HG03571 (cell line): ENCODE measurements around the gene DDAH2.

Experiments
- ATAC-seq: cut with Tn5 transposase; IDR thresholded peaks from one replicate; pipeline ENCODE4 v1.9.1; 2021; ENCODE audit not compliant: unreplicated experiment

Gene DDAH2

DNA sequence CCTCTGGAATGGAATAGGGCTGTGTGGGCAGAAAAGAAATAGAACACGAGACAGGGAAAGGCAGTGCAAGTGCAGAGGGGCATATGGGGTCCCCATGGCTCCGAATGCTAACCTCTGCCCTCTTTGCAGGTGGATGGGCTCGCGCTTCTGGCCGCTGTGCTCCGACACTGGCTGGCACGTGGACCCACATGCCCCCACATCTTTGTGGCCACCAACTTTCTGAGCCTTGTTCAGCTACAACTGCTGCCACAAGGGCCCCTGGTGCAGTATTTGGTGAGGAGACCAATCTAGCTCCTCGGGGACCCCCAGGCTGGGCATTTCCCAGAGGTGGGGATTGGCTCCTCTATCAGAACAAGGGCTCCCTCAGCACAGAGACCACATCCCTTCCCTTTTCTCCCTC lies 32.2 kb upstream of the DDAH2 start:
- no peak for ATAC-seq

DNA sequence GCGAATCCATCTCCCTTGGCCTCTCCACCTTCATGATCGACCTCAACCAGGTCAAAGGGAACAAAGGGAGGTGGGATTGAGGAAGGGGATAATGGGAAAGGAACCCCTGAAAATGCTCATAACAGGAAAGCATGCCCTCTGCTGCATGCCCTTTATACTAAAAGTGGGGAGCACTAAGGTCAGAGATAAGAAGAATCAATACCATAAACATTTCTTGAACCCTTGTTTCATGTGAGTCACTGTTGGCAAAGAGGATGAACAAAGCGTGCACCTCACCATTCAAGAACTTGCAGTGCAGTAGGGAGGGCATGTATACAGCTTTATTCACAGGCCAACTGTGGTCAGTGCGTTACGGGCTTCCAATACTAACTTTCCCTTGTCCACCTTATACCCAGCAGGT lies 31.7 kb upstream of the DDAH2 start:
- no peak for ATAC-seq

DNA sequence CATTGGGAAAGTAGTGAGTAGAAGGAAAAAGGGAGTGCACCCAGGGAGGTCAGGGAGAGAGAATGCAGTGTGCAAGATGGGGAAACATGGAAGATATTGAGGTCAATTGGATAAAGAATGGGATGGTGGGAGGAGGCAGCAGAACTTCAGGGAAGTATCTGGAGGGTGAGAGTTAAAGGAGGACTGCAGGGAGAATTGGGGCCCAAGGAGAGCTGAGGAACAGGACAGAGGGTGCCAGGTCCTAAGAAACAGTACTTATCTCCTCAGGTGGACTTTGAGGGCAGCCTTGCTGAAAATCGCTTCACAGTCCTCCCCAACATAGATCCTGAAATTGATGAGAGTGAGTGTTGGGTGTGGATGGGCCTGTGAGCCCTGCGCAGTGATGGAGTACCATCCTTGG lies 29.2 kb upstream of the DDAH2 start:
- ATAC-seq, result no peak

DNA sequence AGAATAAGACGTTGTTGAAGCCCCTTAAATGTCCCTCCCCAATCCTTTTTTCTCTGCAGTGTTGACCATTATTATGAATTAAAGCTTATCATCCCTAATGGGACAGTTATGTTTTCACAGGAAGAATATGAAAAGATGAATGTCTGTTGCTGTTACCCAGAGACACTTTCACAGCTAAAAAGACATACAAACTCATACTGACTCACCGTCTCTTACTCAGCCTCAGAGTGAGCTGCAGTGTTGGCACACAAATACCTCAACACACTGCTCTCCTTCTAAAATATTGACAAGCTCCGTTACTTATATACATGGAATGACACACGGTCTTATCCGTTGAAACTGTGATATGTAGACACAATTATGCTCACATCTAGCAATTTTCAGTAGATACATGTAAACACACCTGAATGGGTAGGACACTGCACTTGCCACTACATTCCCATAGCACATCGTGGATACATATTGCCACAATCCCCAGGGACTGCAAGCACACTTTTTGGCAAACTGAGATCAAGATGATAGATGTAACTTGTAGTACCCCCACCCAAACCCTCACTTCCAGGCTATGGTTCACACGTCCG lies 23.7 kb upstream of the DDAH2 start:
- no peak for ATAC-seq

DNA sequence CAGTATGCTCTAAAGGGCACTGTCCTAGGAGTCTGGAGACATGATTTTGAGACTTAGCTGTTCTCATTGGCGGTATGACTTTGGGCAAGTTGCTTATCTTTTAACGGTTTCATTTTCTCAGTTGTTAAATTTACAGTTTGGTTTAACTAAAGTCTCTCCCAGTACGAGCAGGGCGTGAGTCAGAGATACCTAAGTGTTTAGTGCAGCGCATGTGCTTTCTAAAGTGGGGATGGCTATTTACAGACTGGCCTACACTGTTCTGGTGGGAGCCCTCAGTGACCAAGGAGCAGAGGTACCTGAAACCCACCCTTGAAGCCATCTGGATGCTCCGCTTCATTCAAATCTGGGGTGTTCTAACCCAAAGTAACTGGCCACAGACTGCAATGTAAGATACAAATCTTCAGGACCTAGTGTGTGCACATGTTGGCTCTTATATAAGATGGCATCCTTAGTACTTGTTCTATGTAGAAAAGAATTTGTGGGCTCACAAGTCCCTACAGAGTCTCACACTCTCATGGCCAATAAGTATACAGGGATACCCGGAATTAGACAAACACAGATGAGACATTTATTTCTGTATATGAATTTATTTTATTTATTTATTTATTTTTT lies 21.4 kb upstream of the DDAH2 start:
- ATAC-seq, result no peak

DNA sequence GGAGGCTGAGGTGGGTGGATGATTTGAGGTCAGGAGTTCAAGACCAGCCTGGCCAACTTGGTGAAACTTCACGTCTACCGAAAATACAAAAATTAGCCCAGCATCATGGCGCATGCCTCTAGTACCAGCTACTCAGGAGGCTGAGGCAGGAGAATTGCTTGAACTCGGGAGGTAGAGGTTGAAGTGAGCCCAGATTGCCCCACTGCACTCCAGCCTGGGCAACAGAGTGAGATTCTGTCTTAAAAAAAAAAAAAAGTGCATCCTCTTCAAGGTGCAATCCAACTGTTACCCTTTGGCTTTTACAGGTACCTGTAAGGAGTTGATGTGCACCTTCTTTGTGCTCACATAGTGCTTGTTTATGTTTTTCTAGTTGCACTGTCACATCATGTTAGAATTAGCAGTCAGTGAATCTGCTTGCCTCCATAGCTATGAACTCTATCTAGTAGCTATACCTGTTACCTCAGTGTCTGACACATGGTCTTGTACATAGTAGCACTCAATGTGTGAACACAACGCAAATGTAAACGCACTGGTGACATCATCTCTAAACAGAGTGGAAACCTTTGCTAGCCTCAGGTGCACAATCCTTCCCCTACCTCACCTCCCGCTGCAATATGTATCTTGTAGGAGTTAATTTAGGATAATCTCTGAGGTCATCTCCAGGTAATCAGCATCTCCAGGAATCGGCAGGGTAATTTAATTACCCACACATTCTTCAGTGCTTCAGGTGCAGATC lies 20.4 kb upstream of the DDAH2 start:
- no peak for ATAC-seq

DNA sequence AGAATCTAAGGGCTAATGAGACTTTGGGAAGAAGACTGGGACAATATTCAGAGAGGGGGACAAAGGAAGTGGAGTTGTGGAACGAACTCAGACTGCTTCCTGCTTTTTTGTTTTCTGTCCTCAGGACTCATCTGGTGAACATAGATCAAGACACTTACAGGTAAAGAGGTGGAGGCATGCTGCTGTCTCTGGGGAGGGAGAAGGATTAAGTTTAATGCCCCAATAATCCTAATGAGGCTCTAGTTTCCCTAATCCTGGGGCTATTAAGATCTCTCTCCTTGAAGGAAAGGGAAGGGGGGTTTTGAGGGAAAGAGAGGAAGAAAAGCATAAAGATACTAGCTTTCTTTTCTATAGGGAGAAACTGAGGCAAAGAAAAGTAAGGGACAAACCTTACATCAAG lies 15.3 kb upstream of the DDAH2 start:
- no peak for ATAC-seq

DNA sequence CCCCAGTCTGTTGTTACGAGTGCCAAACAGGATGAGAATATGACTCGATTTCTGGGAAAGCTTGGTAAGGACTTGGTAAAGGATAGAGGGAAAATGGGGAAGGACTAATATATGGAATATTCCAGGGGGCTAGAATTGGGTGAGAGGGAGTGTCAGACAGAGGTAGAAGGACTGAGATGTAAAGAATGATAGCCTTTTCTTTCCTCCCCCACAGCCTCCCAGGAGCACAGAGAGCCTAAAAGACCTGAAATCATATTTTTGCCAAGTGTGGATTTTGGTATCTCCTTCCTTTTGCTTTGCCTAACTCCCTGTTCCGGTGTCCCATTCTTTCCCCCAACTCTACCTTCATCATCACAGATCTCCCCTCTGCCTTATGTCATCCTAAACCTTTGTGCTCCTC lies 13.8 kb upstream of the DDAH2 start:
- no peak for ATAC-seq

DNA sequence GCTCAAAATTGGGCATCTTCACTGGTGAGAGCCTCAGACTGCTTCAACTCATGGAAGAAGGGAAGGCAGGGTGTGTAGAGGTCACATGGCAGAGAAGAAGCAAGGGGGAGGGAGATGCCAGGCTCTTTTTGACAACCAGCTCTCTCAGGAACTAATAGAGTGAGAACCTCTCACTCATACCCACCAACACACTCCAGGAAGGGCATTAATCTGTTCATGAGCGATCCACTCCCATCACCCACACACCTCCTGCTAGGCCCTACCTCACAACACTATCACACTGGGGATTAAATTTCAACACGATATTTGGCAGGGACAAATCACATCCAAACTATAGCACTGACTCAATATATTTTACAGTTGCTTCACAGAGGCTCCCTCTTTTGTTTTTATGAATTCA lies 12.7 kb upstream of the DDAH2 start:
- no peak for ATAC-seq

DNA sequence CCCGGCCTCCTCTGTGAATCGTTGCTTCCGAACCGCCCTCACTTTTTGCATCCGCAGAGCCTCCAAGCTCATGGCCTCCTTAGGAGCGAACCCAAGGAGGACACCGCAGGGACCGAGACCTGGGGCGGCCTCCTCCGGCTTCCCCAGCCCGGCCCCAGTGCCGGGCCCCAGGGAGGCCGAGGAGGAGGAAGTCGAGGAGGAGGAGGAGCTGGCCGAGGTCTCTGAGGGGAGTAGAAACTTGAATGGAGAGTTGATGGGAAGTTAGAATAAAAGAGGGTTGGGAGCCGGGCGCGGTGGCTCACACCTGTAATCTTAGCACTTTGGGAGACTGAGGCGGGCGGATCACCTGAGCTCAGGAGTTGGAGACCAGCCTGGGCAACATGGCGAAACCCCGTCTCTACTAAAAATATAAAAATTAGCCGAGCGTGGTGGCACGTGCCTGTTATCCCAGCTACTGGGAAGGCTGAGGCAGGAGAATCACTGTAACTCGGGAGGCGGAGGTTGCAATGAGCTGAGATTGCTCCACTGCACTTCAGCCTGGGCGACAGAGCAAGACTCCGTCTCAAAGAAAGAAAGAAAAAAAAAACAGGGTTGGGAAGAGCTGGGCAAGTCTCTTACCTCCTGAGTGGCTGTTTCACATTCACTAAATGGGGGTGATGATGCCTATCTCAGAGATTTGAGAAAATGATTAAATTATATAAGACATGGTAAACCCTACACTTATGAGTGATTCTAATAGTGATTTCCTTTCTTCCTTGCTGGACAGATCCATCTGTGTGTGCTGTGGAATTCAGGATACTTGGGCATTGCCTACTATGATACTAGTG lies 11.5 kb upstream of the DDAH2 start:
- ATAC-seq, result no peak

DNA sequence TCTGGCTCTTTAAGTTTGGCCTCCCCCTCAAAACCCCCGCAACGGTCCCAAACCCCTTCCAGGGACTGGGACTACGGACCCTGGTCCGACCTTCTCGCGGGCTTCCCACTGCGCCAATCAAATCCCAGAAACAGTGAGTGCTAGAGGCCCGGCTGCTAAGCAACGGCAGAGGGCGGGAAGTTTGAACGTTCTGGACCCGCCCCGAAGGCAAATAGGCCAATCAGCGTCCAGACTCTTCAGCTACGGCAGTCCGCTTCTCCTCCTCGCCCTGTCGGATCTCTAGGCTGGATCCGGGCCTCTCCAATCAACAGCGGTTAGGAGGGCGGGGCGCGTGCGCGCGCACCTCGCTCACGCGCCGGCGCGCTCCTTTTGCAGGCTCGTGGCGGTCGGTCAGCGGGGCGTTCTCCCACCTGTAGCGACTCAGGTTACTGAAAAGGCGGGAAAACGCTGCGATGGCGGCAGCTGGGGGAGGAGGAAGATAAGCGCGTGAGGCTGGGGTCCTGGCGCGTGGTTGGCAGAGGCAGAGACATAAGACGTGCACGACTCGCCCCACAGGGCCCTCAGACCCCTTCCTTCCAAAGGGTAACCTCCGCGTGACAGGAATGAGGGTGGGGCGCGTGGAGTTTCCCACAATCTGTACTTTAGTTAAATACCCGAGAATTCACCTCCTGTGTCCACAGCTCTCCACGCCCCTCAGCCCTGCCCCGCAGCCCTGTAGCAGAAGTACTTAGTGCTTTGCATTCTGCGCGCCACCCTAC lies 10.7 kb upstream of the DDAH2 start, which contains the start of gene MSH5:
Gene MSH5, plus strand, starts transcription at position 367 of the 758 bp plus-strand sequence. CDS start 462 bp downstream, outside the sequence.
- ATAC-seq, result peak; percentile 61

DNA sequence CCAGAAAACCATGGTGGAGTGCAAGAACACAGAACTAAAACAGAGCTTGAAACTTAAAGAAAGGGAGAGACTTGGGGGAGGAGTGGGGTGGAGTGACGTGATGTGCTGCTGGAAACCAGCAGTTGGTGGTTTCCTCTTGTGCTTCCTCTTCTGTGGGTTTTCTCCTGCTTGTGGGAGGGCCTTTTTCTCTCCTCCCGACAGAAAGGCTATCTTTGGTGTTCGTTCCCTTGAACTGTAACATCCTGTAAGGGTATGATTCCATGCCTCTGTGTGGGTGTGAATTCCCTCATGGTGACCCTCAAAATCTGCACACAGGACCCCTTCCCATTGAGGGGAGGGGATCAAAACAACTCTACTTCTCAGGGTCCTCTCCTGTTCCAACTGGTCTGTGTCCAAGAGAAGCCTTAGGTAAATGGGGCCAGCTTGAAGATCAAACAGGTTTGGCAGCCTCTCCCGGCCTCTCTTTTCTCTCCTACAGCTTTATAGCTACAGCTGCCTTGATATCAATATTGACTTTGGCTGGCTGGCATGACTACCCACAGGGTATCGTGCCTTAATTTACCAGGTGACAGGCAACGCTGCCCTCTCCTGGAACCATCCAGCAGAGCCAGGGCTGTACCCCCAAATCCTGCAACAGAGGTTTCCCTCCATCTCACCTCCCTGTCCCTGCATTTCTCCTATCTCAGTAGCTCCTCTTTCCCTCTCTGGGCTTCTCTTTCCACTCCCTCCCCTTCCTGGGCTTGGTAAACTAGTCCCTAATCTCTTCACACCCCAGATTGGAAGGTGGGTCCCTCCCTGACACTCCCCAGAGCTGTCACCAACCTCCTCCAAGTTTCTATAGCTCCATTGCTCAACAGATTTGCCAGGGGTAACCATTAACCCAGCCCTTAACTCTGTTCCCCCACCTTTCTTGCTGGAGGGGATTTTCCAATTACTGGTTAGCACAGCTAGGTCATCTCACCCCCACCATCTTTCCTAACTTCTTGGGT lies 9.2 kb upstream of the DDAH2 start:
- ATAC-seq, result no peak

DNA sequence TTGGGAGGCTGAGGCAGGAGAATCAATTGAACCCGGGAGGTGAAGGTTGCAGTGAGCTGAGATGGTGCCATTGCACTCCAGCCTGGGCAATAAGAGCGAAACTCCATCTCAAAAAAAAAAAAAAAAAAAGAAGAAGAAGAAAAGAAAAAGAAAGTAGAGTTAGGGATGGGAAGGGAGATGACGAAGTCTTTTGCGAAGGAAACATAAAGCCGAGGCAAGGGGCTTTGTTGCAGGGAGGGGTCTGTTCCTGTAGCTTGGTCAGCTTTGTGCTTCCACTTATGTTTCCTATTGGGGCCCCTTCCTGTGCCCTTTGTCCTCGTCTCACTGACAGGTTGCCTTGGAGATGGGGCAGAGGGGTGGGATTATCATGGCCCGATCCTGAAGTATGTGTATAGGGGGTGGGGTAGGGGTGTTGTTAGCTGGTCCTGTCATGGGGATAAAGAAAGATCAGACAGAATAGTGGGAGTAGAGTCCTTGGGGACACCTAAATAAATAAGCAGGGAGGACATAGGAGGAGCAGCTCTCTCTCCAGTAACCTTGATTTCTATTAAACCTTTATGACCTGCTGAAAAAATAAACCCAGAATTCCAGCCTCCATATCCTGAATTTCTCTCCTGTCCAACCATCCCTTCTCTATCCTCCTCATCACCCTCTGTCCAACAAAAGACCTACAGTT lies 8.4 kb upstream of the DDAH2 start:
- ATAC-seq, result no peak

DNA sequence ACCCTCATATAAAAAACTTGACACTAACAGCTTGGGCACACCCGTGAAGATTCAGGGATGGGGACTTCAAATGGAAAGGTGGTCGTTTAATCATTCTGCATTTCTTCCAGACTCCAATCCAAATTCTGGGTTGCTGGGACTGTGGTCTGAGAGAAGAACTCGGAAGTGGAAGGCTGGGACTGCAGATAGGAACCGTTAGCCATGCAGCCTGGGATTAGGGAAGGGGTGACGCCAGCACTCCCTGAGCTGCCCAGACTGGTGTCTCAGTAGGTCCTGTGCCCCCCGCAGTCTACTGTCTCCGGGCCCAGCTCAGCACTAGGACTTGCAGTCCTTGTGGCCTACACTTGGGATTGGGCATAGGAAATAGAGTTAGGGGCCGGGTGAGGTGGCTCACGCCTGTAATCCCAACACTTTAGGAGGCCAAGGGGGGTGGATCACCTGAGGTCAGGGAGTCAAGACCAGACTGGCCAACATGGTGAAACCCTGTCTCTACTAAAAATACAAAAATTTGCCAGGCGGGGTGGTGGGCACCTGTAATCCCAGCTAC lies 7.7 kb upstream of the DDAH2 start:
- no peak for ATAC-seq

DNA sequence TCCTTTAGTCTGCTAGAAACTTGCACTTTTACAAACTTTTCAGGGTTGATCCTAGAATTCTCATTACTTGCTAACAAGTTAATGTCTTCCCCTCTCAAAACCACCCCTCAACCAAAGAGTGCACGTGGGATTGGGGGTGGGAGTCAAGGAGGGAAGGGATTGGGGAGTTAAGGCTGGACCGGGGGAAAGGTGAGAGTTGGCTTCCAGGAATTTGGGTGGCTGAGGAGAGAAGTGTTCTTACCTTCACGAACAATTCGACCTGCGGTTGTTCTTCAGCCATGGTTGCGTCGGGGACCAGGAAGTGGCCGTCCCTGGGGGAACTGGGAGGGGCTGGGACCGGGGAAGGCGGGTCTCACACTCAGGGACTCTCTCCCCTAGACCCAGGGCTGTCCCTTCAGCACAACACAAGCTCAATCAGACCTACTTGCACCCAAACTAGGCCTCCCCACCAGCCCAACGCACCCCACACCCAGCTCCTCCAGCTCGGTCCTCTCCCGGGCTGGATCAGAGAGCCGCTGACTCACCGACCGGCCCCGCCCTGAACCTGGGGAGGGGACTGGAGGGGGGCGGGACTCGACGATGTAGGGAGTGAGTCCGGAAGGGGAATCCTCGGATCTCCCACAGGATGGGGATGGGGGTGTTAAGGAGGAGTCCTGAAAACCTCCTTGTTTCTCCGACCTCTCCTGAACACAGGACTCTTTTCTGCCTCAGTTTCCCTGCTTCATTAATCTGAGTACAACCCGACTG lies 7.1 kb upstream of the DDAH2 start, which contains the start of gene CLIC1:
Gene CLIC1, minus strand, starts transcription at position 510 of the 747 bp plus-strand sequence. Its CDS starts 230 bp downstream, at position 280.
- peak; percentile 23 for ATAC-seq

DNA sequence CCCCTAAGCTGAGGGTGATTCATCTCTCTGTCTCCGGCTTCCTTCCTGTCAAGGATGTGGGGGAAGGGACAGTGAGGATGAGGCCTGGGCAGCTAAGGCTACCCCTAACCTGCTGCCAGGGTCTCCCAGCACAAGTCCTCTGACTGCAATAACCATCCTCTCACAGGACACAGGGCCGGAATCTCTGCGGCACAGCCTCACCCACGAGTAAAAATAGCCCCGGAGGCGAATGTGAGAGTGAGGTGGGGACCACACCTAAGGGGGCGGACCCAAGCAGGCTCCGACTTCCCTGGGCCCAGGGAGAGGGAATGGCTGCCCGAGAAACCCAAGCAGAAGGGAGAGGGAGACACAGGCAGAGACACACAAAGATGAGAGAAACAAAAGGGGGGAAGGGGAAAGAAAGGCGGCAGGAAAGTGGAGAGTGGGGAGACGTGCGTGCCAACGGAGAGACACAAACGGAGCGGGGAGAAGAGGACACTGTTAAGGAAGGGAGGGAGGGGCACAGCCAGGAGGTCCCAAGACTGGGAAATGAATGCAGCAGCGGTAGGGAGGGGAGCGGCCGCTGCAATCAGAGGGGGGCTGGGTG lies 5.8 kb upstream of the DDAH2 start:
- ATAC-seq, result no peak

DNA sequence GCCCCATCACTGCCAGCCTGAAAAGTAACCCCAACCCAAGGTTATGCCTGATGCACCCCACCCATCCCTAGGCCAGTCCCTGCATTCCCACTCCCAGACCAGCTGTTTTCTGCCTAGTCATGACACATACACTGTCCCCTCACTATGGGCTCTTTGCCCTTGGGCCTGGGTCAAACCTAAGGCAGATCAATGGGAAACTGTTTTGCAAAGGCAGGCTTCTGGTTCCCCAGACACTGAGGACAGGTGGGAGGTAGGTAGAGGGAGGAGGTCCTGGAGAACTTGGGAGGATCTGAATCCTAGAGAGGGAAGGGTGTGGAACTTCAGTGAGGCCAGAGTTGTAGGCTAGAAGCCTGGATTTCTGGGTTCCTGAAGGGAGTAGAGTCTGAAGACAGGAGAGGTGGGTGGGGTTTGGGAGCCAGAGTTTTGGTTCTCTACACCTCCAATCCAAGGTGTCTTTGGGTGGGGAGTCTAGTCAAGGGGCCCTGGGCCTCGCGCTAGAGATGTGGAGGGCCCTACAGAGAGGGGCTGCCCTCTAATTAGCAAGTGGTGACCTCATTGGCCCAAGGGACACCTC lies 5.2 kb upstream of the DDAH2 start:
- ATAC-seq, result no peak
